RWPE1 (cell line): ENCODE measurements around the gene RBMX2.

Experiments used
- CTCF ChIA-PET: fragments of 350-600 bp; sonication (Branson Sonifier 250); formaldehyde crosslinking; extraction: SDS; loops from one replicate; lab custom pipeline; 2021; lab: Yijun Ruan, JAX
- POLR2A ChIA-PET: fragments of 400-600 bp; formaldehyde crosslinking; extraction: SDS; loops from one replicate; lab custom pipeline; 2020; ENCODE audit warnings: antibody characterized with exemption; ENCODE audit not compliant: low non-redundant PET; lab: Yijun Ruan, JAX
- DNase-seq: peaks from one replicate; pipeline ENCODE4 v3.0.0; 2012; ENCODE audit warnings: low spot score
- H3K27ac ChIP-seq: fragments of 450-650 bp; 2 replicates; pipeline ENCODE4 v1.5.1; 2017
- CTCF ChIP-seq: fragments of 450-650 bp; conservative IDR thresholded peaks from 2 replicates; pipeline ENCODE4 v1.5.1; 2017; ENCODE audit warnings: low read depth, mild to moderate bottlenecking

The RBMX2 gene

GRCh38 chrX:130393451-130394074, 8.2 kb upstream of the RBMX2 start:
- CTCF ChIA-PET, result interaction anchor here (0.6 to 1.5 kb wide), 8 partner anchors 9 to 1596 kb away, joined by 3 to 11 read pairs (median 3); no protein-coding TSS in a partner anchor
- peak; percentile 45 for DNase-seq
- POLR2A ChIA-PET, result no interaction called here
- TF ChIP-seq CTCF, result peak; percentile 68
- no peak overlapping the region for H3K27ac ChIP-seq

- ChIA-PET CTCF (interaction anchor here (0.5 kb wide), 1 partner anchor 260 kb away, joined by 3 read pairs; no protein-coding TSS in a partner anchor), POLR2A (no interaction called here)
- no peak for DNase-seq
- no peak overlapping the region for H3K27ac ChIP-seq
- no peak for TF ChIP-seq CTCF
Measured at GRCh38 chrX:130395341-130395740, 6.4 kb upstream of the RBMX2 start.

GRCh38 chrX:130402208-130402684, 459 bp downstream of the RBMX2 start:
- ChIA-PET CTCF (interaction anchor here (0.7 kb wide), 1 partner anchor 139 kb away, joined by 3 read pairs; no protein-coding TSS in a partner anchor), POLR2A (no interaction called here)
- TF ChIP-seq CTCF, result no peak
- DNase-seq, result no peak
- H3K27ac ChIP-seq, result peak overlapping the region; percentile 56

GRCh38 chrX:130413415-130413814, 11.6 kb downstream of the RBMX2 start:
- TF ChIP-seq CTCF, result no peak
- ChIA-PET POLR2A (no interaction called here), CTCF (interaction anchor here (0.6 kb wide), 1 partner anchor 225 kb away, joined by 3 read pairs; no protein-coding TSS in a partner anchor)
- H3K27ac ChIP-seq, result no peak overlapping the region
- DNase-seq, result no peak

GRCh38 chrX:130414800-130415199, 13.0 kb downstream of the RBMX2 start:
- DNase-seq, result no peak
- no peak for TF ChIP-seq CTCF
- ChIA-PET CTCF (no interaction called here), POLR2A (no interaction called here)
- H3K27ac ChIP-seq, result no peak overlapping the region

- no peak for DNase-seq
- ChIA-PET POLR2A (no interaction called here), CTCF (no interaction called here)
- no peak overlapping the region for H3K27ac ChIP-seq
- TF ChIP-seq CTCF, result no peak
Measured at GRCh38 chrX:130415201-130415600, 13.4 kb downstream of the RBMX2 start.
